ENCODE data around the gene DNAAF3.

Gene DNAAF3

DNA sequence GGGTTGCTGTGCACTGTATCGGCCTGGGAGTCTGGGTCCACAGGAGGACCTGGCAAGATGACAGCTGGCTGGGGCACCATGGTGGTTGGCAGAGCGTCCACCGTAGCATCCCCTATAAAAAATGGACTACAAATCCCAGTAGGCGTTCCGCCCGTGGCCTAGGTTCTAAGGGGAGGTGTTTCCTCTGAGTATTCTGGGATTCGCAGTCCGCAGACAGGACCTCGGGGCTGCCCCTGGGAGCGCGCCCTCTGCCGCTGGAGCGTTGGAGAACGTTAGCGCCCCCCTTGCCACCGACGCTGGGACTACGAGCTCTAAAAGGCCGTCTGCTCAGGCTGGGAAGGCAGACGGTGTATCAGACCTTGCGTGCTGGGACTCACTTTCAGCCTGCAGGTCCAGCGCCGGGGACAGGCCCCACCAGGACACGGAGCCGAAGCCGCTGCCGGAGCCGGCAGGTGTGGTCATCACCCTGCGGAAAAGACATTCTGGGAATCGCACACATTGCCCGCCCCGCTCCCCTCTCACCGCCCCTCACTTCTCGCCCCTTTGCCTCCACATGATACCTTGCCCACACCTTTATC lies 372 bp downstream of the DNAAF3 start:
- Histone ChIP-seq H3K4me2 (ENCODE audit: low read length) (no peak overlapping the region), H3K27ac (ENCODE audit: low read length) (no peak overlapping the region), H3K36me3 (replicated peaks; ENCODE audit: low read depth, low read length) (no peaks in the 10 kb centered on the region), H3K4me1 (ENCODE audit: low read length) (no peaks in the 10 kb centered on the region), H4K20me1 (ENCODE audit: insufficient read depth, low read length) (no peaks in the 10 kb centered on the region), H3K27me3 (ENCODE audit: low read depth, low read length) (peaks cover 4% of the 10 kb centered on the region; the same call in 1 of the 2 replicates), H3K4me3 (ENCODE audit: low read length) (no peak overlapping the region), H3K79me2 (ENCODE audit: low read length) (no peaks in the 10 kb centered on the region), H3K9me3 (ENCODE audit: insufficient read depth, low read length) (no peaks in the 10 kb centered on the region), H3K9ac (ENCODE audit: low read length) (no peak overlapping the region), H2AFZ (ENCODE audit: low read depth, low read length) (no peak overlapping the region)
- TF ChIP-seq EZH2phosphoT487 (IDR thresholded peaks at IDR 0.05; ENCODE audit: low read depth), result no peak
- TF ChIP-seq, protein P1, sequence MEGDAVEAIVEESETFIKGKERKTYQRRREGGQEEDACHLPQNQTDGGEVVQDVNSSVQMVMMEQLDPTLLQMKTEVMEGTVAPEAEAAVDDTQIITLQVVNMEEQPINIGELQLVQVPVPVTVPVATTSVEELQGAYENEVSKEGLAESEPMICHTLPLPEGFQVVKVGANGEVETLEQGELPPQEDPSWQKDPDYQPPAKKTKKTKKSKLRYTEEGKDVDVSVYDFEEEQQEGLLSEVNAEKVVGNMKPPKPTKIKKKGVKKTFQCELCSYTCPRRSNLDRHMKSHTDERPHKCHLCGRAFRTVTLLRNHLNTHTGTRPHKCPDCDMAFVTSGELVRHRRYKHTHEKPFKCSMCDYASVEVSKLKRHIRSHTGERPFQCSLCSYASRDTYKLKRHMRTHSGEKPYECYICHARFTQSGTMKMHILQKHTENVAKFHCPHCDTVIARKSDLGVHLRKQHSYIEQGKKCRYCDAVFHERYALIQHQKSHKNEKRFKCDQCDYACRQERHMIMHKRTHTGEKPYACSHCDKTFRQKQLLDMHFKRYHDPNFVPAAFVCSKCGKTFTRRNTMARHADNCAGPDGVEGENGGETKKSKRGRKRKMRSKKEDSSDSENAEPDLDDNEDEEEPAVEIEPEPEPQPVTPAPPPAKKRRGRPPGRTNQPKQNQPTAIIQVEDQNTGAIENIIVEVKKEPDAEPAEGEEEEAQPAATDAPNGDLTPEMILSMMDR (IDR thresholded peaks at IDR 0.05; ENCODE audit: low read depth, low read length), result no peak

DNA sequence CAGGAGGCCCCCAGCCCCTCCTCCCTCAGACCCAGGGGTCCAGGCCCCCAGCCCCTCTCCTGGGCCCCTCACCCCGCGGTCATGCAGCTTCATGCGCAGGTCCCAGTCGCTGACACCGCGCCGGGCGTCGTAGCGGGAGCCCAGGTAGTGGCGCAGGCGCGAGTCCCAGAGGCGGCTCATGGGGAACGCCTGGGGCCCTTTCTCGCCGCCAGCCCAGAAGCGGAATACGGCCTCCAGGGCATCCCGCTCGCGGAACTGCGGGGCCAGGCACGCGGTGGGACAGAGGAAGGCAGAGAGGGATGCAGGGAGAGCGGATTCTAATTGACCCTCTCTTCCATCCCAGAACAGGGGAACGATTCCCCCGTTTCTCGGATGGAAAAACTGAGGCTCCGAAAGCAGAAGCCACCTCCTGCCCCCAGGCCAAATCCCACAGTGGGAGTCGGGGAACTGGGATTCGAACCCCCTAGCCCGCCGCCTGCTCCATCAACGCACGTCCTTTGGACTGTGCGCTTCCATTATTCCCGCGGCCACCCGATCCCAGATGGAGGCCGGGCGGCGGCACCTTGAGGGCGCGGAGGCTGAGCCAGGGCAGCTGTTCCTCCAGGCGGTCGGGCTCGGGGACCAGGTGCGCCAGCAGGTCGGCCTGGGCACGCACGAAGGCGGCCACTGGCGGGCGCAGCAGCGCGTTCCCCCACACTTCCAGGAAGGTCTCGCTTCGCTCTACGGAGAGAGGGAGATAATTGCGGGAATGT lies 4.7 kb downstream of the DNAAF3 start:
- no peak overlapping the region for H2AFZ ChIP-seq (ENCODE audit: low read depth, low read length)
- H3K4me2 ChIP-seq (ENCODE audit: low read length), result no peak overlapping the region

DNA sequence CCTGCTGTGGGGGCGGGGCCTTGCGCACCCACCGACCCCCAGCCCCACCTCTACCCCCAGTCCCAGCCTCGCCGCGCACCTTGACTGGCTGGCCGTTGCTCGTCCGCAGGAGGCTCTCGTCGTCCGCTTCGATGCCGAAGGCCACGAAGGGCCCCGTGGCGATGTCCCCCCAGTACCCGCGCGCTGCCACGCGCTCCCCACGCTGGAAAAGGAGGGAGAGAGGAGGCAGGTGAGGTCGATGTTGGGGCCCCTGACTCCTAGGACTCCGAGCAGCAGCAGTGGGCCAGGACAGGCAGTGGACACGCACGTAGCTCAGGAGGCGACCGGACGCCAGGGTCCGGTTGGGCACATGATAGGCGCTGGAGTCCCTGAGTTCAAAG lies 5.4 kb downstream of the DNAAF3 start:
- no peak overlapping the region for H3K27ac ChIP-seq (ENCODE audit: low read length)
- no peaks in the 10 kb centered on the region for H3K36me3 ChIP-seq (replicated peaks; ENCODE audit: low read depth, low read length)
- H3K79me2 ChIP-seq (ENCODE audit: low read length), result no peaks in the 10 kb centered on the region
- peak overlapping the region; percentile 62 for H3K4me3 ChIP-seq (ENCODE audit: low read length)
- H3K27me3 ChIP-seq (ENCODE audit: low read depth, low read length), result peaks cover 7% of the 10 kb centered on the region; the same call in 1 of the 2 replicates
- TF ChIP-seq, protein P1 (IDR thresholded peaks at IDR 0.05; ENCODE audit: low read depth, low read length), result no peak
- TF ChIP-seq EZH2phosphoT487 (IDR thresholded peaks at IDR 0.05; ENCODE audit: low read depth), result no peak
- peak overlapping the region; percentile 45 for H3K4me2 ChIP-seq (ENCODE audit: low read length)
- no peaks in the 10 kb centered on the region for H4K20me1 ChIP-seq (ENCODE audit: insufficient read depth, low read length)
- 0 out of 2 replicates have a peak overlapping the region, but pooled peaks have one; percentile 26 for H2AFZ ChIP-seq (ENCODE audit: low read depth, low read length)
- H3K9ac ChIP-seq (ENCODE audit: low read length), result no peak overlapping the region
- H3K9me3 ChIP-seq (ENCODE audit: insufficient read depth, low read length), result no peaks in the 10 kb centered on the region
- no peaks in the 10 kb centered on the region for H3K4me1 ChIP-seq (ENCODE audit: low read length)

More for the DNA sequence above, 4.7 kb downstream of the DNAAF3 start:
- no peaks in the 10 kb centered on the region for H3K9me3 ChIP-seq (ENCODE audit: insufficient read depth, low read length)
- H3K36me3 ChIP-seq (replicated peaks; ENCODE audit: low read depth, low read length), result no peaks in the 10 kb centered on the region
- no peak overlapping the region for H3K4me3 ChIP-seq (ENCODE audit: low read length)
- TF ChIP-seq, protein P1 (IDR thresholded peaks at IDR 0.05; ENCODE audit: low read depth, low read length), result no peak
- no peak for TF ChIP-seq EZH2phosphoT487 (IDR thresholded peaks at IDR 0.05; ENCODE audit: low read depth)
- no peaks in the 10 kb centered on the region for H4K20me1 ChIP-seq (ENCODE audit: insufficient read depth, low read length)
- H3K9ac ChIP-seq (ENCODE audit: low read length), result no peak overlapping the region
- H3K79me2 ChIP-seq (ENCODE audit: low read length), result no peaks in the 10 kb centered on the region
- H3K27me3 ChIP-seq (ENCODE audit: low read depth, low read length), result peaks cover 7% of the 10 kb centered on the region; the same call in 1 of the 2 replicates
- no peak overlapping the region for H3K27ac ChIP-seq (ENCODE audit: low read length)
- no peaks in the 10 kb centered on the region for H3K4me1 ChIP-seq (ENCODE audit: low read length)
